ENCODE results near the gene RPS23.

Gene RPS23

DNA sequence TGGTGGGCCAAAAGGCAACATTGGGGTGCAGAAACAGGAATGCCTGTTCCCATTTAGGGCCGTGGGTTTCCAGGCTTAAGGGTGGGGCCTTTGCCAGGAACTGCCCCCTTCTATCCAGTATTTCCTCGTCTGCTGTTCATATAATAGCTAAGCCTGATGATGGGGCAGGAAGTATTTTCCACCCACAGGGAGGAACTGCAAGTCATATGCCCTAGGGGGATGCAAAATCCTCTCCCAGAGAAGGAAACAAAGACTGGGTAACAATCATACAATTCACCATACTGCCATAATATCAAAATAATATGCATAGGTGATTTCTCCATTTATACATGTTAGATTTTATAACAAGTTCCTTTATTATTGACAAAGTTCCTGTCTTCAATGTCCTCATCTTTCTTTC lies 20.5 kb upstream of the RPS23 start:
- Histone ChIP-seq H3F3A (ENCODE audit: insufficient read depth) (no peaks in the 10 kb centered on the region), H4K20me1 (ENCODE audit: low read depth, low read length) (no peaks in the 10 kb centered on the region; the same call in 1 of the 2 replicates)

DNA sequence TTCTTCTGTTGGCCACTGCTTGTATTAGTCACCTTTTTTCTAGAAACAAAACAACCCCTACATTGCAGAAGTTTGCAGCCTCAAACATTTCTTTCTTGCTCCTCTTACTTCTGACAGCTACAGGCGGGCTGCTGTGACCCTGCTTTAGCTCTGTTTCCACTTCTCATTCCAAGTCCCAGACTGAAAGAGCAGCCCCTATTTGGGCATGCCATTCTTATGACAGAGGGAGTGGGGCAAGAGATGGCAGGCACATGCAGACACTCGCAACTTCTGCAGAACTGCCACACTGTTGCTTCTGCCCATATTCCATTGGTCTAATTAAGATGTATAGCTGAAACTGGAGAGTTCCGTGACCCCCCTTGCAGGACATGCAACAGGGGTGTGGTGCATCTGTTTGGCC lies 19.6 kb upstream of the RPS23 start:
- H3K4me3 ChIP-seq (ENCODE audit: insufficient read depth, low read length, poor library complexity, severe bottlenecking) = no peak overlapping the region

More for the DNA sequence above, 20.5 kb upstream of the RPS23 start:
- H3K36me3 ChIP-seq (ENCODE audit: low read length) = no peaks in the 10 kb centered on the region
- H2AFZ ChIP-seq (ENCODE audit: low read depth, low read length, severe bottlenecking) = no peak overlapping the region
- no peak overlapping the region for H3K27ac ChIP-seq (ENCODE audit: low read depth, low read length)
- H3K4me2 ChIP-seq (ENCODE audit: low read depth, low read length, poor library complexity, severe bottlenecking) = no peak overlapping the region
- no peak for TF ChIP-seq EZH2phosphoT487 (conservative IDR thresholded peaks at IDR 0.05; ENCODE audit: low read length)
- TF ChIP-seq, protein P1, sequence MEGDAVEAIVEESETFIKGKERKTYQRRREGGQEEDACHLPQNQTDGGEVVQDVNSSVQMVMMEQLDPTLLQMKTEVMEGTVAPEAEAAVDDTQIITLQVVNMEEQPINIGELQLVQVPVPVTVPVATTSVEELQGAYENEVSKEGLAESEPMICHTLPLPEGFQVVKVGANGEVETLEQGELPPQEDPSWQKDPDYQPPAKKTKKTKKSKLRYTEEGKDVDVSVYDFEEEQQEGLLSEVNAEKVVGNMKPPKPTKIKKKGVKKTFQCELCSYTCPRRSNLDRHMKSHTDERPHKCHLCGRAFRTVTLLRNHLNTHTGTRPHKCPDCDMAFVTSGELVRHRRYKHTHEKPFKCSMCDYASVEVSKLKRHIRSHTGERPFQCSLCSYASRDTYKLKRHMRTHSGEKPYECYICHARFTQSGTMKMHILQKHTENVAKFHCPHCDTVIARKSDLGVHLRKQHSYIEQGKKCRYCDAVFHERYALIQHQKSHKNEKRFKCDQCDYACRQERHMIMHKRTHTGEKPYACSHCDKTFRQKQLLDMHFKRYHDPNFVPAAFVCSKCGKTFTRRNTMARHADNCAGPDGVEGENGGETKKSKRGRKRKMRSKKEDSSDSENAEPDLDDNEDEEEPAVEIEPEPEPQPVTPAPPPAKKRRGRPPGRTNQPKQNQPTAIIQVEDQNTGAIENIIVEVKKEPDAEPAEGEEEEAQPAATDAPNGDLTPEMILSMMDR (IDR thresholded peaks at IDR 0.05; ENCODE audit: insufficient read depth, low read length, poor library complexity, severe bottlenecking) = no peak
- no peak overlapping the region for H3K9ac ChIP-seq (ENCODE audit: low read length)
- H3K9me2 ChIP-seq (replicated peaks; ENCODE audit: insufficient read depth, low read length) = no peaks in the 10 kb centered on the region
- no peaks in the 10 kb centered on the region for H3K27me3 ChIP-seq (ENCODE audit: low read length)
- H3K4me3 ChIP-seq (ENCODE audit: insufficient read depth, low read length, poor library complexity, severe bottlenecking) = no peak overlapping the region
- H3K9me3 ChIP-seq (ENCODE audit: insufficient read depth, low read length) = no peaks in the 10 kb centered on the region
- H3K79me2 ChIP-seq (ENCODE audit: insufficient read depth, low read length) = no peaks in the 10 kb centered on the region

DNA sequence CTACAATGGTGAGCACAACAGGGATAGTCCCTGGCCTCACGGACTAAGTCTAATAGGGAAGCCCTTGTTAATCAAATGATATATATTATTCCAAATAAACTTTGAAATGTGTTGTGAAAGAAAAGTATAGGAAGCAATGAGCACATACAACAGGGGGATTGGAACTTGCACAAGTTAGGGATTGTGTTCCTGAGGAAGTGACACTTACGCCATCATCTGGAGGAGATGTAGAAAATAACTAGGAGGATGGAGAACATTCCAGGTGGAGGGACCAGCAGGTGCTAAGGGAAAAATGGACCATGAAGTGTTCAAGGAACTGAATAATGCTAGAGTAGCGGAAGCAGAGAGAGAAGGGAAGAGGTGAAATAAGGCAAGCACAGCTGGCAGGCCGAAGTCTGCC lies 18.8 kb upstream of the RPS23 start:
- H3K4me2 ChIP-seq (ENCODE audit: low read depth, low read length, poor library complexity, severe bottlenecking) = no peak overlapping the region
- H4K20me1 ChIP-seq (ENCODE audit: low read depth, low read length) = no peaks in the 10 kb centered on the region; the same call in 1 of the 2 replicates
- no peaks in the 10 kb centered on the region for H3K36me3 ChIP-seq (ENCODE audit: low read length)
- no peak overlapping the region for H3K9ac ChIP-seq (ENCODE audit: low read length)
- TF ChIP-seq, protein P1 (IDR thresholded peaks at IDR 0.05; ENCODE audit: insufficient read depth, low read length, poor library complexity, severe bottlenecking) = no peak
- no peak for TF ChIP-seq EZH2phosphoT487 (conservative IDR thresholded peaks at IDR 0.05; ENCODE audit: low read length)
- H3F3A ChIP-seq (ENCODE audit: insufficient read depth) = no peaks in the 10 kb centered on the region
- H3K4me3 ChIP-seq (ENCODE audit: insufficient read depth, low read length, poor library complexity, severe bottlenecking) = no peak overlapping the region
- H3K27me3 ChIP-seq (ENCODE audit: low read length) = no peaks in the 10 kb centered on the region
- H3K27ac ChIP-seq (ENCODE audit: low read depth, low read length) = no peak overlapping the region
- H3K9me2 ChIP-seq (replicated peaks; ENCODE audit: insufficient read depth, low read length) = no peaks in the 10 kb centered on the region
- H3K9me3 ChIP-seq (ENCODE audit: insufficient read depth, low read length) = no peaks in the 10 kb centered on the region
- no peaks in the 10 kb centered on the region for H3K79me2 ChIP-seq (ENCODE audit: insufficient read depth, low read length)
- H2AFZ ChIP-seq (ENCODE audit: low read depth, low read length, severe bottlenecking) = no peak overlapping the region

More for the DNA sequence above, 19.6 kb upstream of the RPS23 start:
- Histone ChIP-seq H3K27ac (ENCODE audit: low read depth, low read length) (no peak overlapping the region), H3K27me3 (ENCODE audit: low read length) (no peaks in the 10 kb centered on the region), H3F3A (ENCODE audit: insufficient read depth) (no peaks in the 10 kb centered on the region), H3K79me2 (ENCODE audit: insufficient read depth, low read length) (no peaks in the 10 kb centered on the region), H4K20me1 (ENCODE audit: low read depth, low read length) (no peaks in the 10 kb centered on the region; the same call in 1 of the 2 replicates), H2AFZ (ENCODE audit: low read depth, low read length, severe bottlenecking) (no peak overlapping the region), H3K9me2 (replicated peaks; ENCODE audit: insufficient read depth, low read length) (no peaks in the 10 kb centered on the region), H3K9me3 (ENCODE audit: insufficient read depth, low read length) (no peaks in the 10 kb centered on the region), H3K36me3 (ENCODE audit: low read length) (no peaks in the 10 kb centered on the region), H3K9ac (ENCODE audit: low read length) (no peak overlapping the region), H3K4me2 (ENCODE audit: low read depth, low read length, poor library complexity, severe bottlenecking) (no peak overlapping the region)
- TF ChIP-seq, protein P1 (IDR thresholded peaks at IDR 0.05; ENCODE audit: insufficient read depth, low read length, poor library complexity, severe bottlenecking) = no peak
- TF ChIP-seq EZH2phosphoT487 (conservative IDR thresholded peaks at IDR 0.05; ENCODE audit: low read length) = no peak

Data from SU-DHL-6 (cell line).